D721Med (cell line): ENCODE results near the gene ACTA2.

ENCODE experiments used
- DNase-seq: peaks from one replicate; pipeline ENCODE4 v3.0.0; 2011; ENCODE audit warnings: low spot score; ENCODE audit not compliant: insufficient read length
- FAIRE-seq: peaks from 2 replicates; lab custom pipeline; 2011; peaks lifted over from hg19 to GRCh38; lab: Jason Lieb, UNC
- TF ChIP-seq, protein P1 (sequence below): IDR thresholded peaks from 2 replicates; pipeline ENCODE4 v1.5.1; 2012; ENCODE audit warnings: mild to moderate bottlenecking, control low read depth; ENCODE audit not compliant: insufficient read depth; ENCODE audit errors: missing control alignments

The ACTA2 gene

DNA sequence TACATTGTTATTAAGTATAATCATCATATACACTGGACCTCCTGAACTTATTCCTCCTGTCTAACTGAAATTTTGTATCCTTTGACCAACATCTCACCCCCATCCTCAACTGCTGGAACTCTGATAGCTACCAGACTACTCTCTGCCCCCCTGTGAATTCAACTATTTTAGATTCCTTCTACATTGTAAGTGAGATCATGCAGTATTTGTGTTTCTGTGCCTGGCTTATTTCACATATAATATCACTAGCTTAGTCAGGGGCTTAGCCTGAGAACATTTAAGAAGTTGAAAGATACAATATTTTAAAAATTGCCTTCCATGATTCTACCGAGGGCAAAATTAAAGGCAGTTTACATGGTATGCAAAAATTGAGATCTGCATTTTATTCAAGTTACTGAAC lies 45.7 kb downstream of the ACTA2 start:
- DNase-seq: no peak
- FAIRE-seq: no peak
- TF ChIP-seq, protein P1, sequence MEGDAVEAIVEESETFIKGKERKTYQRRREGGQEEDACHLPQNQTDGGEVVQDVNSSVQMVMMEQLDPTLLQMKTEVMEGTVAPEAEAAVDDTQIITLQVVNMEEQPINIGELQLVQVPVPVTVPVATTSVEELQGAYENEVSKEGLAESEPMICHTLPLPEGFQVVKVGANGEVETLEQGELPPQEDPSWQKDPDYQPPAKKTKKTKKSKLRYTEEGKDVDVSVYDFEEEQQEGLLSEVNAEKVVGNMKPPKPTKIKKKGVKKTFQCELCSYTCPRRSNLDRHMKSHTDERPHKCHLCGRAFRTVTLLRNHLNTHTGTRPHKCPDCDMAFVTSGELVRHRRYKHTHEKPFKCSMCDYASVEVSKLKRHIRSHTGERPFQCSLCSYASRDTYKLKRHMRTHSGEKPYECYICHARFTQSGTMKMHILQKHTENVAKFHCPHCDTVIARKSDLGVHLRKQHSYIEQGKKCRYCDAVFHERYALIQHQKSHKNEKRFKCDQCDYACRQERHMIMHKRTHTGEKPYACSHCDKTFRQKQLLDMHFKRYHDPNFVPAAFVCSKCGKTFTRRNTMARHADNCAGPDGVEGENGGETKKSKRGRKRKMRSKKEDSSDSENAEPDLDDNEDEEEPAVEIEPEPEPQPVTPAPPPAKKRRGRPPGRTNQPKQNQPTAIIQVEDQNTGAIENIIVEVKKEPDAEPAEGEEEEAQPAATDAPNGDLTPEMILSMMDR: no peak

DNA sequence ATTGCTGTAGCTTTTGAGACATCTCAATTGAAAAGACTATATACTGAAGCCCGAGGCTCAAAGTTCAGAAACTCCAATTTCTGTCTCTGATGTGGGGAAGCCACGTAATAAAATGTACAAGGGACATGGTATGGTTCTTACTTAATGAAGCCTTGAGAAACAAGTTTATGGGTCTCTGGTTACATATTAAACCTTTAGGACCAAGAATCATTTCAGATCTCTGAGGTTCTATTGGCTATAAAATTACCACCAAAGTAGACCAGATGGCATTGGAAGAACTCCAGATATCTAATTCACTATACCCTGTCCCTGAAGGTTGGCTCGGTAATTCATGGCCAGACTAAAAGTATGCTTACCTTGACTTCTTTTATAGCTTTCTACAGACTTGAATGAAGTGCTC lies 48.9 kb downstream of the ACTA2 start:
- TF ChIP-seq, protein P1: no peak
- DNase-seq (no peak), FAIRE-seq (no peak)

DNA sequence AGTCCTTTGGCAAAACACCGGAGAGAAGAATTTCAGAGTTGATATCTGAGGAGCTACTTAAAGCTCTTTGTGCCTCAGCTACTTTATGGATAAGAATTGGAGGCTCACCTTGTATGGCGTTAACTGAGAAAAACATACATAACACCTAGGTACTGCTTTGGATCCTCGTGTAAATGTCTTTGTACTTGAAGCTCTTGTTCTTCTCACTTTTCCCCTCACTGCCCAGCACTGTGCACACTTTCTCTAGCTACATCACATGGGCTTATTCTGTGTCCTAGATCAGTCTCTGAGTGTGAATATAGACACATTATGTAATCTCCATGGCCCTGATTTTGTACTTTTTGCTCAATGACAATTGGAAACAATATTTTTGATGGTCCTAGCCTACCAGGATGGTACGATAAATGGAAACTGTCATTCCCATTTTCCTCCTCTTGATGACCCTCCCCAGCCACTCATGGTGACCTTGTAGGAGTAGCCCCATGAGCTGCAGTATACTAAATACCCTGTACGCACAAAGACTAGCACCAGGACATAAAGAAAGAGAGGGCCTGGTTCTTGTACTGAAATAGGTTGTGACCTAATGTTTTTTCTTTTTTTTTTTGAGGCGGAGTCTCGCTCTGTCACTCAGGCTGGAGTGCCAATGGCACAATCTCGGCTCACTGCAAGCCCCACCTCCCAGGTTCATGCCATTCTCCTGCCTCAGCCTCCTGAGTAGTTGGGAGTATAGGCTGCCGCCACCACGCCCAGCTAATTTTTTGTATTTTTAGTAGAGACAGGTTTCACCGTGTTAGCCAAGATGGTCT lies 50.4 kb downstream of the ACTA2 start:
- DNase-seq (no peak), FAIRE-seq (no peak)
- TF ChIP-seq, protein P1: no peak

DNA sequence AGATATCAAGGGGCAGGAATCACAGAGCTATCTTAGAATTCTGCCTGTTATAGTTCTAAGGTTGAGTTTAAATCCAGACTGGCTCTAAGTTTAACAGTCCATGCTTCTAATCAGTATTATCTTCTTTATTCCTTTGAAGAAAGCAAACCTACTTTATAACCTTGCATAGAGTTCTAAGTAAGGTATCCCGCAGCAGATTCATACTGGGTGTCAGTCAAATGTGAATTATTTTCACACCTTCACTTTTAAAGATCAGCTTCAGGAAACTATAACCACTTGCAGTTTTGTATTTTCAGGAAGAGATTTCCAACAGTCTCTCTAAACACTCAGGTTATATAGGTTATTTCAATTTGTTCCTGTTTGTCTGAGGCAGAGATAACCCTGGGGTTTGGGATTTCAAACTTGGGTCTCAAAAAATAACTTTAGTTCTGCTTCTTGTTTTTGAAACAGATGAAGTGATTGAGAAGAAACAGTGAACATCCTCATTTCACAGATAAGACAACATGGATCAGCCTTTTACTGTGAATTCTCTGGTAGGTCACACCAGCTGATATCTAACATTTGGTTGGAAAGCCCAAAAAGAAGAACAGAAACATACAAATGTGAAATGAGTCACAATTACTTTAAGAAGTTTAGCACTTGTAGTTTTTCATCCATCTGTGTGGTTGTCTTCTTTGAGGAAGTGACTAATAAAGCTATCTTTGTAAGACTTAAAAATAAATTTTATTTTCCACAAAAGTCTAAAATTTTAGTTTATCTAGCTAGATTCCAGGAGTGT lies 51.2 kb downstream of the ACTA2 start:
- TF ChIP-seq, protein P1: no peak
- DNase-seq: no peak
- FAIRE-seq: peak; percentile 38

DNA sequence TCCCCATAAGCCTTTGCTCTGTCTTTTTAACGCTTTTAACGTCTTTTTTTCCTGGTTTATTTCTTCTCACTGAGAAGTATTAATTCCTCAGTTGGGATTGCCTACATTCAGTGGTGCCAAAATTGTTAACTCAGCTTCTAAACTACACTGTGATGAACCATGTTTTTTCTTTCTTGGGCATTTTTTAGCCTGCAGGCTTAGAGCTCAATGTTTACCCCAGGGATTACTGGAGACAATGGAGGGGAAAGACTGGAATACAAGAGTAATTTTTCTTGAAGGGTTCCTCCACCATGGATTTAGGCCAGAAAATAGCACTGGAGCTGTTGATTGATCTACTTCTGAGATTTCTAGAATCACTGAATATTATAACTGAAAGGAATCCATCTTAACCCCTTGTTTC lies 52.7 kb downstream of the ACTA2 start:
- DNase-seq (no peak), FAIRE-seq (no peak)
- TF ChIP-seq, protein P1: no peak

DNA sequence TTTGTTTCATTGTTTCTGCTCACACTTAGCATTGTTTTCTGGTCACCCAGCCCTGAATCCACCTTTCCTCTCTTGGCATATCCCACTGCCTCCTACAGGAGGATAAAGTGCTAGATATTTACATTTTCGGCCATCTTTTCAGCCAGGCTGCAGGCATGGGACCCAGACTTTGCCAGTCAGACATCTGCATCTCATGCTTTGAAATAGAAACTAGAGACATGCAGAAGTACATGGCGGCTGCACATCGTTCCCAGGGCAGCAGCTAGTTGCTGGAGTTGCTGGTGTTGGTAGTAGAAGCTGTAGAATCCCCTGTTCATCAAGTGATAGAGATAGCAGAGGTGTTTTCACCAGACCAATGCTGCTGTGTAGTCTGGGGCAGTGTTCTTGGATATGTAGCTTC lies 53.8 kb downstream of the ACTA2 start:
- TF ChIP-seq, protein P1: no peak
- FAIRE-seq (no peak), DNase-seq (no peak)
